NCI-H2171 treated with DMSO at 0.1 percent for 48 hours (cell line): ENCODE results near the gene FAM83E.
"Not testable (repeated sequence)": the region's sequence is repeated elsewhere in the genome, so short reads cannot be mapped to it uniquely, and the experiment has no call there.

Source experiments
- DNase-seq: peaks from one replicate; lab custom pipeline; 2025; lab: John Stamatoyannopoulos, UW

FAM83E gene

DNA sequence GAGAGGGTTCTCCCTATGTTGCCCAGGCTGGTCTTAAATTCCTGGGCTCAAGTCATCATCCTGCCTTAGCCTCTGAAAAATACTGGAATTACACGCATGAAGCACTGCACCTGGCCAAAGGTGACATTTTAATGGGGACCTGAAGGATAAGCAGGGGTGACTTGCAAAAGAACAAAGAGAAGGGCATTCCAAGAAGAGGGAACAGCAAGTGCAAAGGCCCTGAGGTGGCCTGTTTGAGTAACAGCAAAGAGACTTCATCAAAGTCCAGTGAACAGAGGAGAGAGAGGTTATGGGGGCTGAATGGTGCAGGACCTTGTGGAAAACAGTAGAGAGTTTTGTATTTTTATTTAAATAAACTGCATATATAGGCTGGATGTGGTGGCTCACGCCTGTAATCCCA is 27.0 kb upstream of the FAM83E start:
- no peak for DNase-seq

DNA sequence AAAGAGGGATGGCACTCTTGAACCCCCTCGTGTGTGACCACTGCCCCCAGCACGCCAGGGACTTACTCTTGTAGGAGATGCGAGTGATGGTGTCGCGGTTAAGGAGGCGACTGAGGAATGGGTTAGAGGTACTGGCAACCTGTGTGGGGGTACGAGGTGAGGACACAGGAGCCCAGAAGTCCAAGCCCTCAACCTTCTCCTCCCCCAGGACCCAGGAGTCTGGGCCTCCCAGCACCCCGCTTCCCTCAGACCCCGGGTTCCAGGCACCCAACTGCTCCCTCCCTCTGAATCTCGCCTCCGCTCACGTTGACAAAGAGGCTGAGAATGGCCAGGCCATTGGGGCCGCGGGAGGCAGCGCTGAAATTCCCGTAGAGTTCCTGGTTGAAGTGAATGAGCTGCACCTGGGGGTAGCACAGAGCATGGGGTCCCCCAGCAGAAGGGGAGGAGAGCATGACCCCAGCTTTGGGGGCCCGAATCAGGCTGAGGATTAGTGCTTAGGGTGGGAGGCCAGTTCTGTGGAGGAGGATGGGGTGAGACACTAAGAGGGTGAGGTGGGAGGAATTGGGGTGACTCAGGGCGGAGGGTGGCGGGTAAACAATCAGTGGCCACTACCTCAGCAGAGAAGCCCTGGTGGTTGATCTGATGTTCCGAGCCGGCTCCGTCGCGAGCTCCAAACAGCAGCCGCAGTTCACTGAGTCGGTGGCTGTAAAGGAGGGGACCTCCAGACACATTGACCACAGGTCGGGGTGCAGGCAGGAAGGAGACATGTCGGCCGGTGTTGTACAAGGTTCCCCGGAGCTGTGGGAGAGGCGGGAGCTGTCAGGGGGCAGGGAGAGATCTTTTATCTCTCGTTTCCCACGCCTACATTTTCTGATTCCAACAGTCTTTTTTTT is 24.9 kb upstream of the FAM83E start:
- DNase-seq, result no peak

DNA sequence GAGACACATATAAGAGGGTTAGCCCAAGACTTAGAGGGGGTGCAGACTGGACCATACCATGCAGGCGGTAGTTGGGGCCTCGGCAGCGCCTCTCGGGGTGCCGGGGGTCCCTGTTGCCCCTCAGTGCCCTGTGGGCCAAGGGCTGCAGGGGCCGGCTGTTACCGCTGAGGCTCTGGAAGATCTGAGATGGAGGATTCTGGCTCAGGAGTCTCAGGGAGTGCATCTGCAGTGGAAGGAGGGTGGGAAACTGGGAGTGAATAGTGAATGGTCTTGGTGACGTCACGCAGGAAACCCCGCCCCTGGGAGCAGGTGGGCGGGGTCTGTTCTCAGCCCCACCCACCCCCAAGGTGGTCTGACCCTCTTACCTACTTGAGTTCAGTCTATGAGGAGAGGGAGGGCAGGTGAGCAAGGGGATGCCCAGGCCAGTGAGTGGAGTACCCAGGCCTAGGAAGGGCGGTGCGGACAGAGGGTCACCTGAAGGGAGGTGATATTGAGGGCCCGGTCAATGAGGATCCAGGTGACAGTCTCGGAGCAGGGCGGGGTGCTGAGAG is 24.0 kb upstream of the FAM83E start:
- DNase-seq, result no peak

DNA sequence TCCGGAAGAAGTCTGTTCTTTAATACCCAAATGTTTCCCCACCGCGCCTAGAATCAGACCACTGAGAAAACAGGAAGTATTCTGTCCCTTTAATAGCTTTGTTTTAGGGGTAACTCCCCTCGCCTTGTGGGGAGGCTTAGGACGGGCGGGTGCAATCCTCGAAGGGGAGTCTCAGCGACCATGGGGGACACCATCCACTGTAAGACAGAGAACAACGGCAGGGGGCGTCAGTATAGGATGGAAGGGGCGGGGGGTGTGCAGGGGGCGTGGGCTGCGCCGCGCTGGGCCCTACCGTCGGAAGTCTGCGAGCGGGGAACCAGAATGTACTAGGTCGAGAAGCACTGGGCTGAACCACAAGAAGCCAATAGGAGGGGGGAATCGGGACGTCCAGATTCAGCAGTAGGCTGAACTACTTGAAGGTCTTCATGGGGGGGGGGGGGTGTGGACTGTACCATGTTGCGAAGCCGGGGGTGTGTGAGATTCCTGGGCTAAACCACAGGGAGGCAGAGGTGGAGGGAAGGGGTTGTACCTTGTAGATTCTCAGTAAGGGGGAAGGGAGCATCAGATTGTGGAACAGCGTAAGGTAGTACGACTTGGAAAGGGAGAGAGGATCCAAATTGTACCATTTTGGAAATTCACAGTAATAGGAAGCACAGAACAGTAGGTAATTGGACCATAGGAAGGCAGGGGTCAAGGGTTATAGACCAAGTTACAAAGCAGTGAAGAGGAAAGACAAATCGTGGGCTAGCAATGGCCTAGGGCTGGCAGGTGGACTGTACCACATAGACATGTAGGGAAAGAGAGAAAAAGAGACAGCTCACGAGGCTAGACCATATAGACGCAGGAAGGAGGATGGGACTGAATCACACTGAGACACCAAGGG is 23.3 kb upstream of the FAM83E start:
- peak; percentile 89 for DNase-seq

DNA sequence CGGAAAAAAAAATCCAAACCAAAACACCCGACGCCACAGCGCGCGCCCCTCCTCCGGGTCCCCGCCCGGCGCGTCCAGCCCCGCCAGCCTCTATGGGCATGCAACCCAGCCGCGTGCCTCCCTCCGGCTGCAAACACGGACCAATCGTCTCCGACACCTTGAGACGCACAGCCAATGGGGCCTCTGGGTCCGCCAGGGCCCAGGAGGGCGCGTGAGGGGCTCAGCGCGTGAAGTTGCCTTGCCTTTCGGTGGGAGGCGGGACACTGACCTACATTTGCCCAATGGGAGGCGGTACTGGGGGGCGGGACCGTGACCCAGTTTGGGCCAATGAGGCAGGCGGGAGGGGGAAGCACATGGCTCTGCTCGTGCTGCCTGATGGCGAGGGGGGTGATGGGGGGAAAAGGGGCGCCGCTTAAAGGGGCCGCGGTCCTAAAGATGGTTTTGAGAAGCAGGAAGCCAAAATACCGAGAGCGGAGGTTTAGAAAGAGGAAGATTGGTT is 22.6 kb upstream of the FAM83E start:
- DNase-seq, result peak; percentile 98

DNA sequence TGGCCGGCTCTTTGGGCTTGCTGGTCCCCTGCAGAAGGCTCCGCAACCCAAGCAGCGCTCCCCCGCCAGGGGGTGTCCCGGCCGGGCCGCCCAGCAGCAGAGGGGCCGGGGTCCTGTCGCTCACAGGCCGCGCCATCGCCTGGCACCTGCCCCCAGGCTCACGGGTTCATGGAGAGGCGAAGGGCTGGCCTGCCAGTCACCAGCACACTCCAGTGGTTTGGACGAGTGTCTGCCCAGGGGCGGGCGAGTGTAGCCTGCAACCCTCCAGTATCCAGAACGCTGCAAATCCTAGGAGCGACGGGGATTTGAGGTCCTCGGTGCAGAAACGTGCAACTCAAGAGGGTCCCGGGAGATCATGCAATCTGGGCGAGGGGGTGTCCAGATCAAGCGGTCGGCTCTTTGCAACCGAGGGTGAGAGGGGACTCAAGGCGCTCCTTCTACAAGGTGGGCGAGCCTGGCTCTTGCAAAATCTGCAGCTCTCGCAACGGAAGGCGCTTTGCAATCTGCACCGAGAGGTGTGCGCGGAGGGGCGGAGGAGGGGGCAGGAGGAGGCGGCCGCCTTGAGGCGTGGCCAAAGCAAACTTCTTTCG is 22.1 kb upstream of the FAM83E start, which contains the start of gene DBP:
TSS of gene DBP (minus strand) at position 521 of the 590 bp plus-strand sequence. CDS start at position 136, 385 bp downstream.
- DNase-seq, result no peak

DNA sequence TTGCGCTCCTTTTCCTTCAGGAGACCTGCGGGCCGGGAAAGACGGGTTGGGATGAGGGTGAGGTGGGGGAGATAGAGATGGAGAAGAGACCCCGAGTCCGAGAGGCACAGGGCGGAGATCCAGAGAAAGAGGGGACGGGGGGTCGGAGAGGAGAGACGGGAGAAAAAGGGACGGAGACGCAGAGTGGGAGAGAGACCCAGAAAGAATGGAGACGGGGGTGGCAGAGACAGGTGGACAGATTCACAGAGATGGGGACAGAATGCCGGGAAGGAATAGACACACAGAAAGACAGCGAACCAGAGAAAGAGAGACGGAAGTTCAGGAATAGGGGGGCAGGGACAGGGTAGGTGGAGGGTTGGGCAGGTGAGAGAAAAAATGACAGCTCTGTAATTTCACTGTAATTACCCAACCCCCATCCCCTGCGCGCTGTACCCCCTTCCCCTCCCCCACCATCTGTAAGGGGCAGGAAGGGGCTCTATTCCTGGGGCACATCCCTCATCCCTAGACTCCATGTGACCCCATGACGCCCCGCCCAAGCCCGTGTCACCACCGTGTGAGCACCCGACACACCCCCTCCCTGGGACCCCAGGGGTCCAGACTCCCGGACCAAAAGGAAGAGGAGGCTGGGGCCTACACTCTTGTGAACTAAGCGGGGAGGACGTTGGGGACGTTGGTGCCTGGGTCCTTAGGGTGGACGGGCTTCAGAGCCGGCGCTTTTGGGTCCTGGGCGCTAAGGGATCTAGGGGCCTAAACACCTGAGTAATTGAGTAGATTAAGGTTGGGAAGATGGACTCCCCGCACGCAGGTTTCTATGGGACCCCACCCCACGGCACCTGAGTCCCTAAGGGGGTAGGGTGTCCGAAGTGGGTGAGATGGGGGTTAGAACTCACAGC is 21.3 kb upstream of the FAM83E start:
- peak; percentile 62 for DNase-seq

DNA sequence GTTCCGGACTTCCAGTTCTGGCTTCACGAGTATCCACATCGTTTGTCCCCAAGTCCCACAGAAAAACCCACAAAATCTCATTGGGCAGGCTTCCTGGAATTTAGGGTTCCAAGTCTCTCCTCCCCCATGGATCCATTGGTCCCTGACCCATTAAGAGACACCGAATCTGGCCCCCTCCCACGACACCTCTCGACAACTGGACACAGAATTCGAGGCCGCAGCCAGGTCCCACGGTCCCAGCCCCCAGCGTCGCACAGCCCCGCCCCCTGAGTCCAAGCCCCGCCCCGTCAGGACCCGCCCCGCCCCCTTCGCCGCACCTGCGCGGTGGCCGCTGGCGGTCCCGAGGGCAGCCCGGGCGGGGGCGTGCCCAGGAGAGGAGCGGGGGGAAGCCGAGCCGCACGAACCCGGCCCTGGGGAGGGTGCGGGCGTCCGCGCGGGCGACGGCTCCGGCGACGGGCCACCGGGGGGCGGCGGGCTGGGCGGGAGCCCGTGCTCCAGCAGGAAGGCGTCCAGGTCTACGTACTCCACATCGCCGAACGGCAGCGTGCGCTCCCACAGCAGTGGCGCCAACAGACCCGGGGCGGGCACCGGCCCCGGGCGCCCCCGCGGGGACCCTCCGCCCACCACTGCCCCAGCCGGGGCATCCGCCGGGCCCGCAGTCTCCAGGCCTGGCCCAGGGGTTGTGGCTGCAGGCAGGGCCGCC is 20.5 kb upstream of the FAM83E start:
- DNase-seq, result peak; percentile 64

DNA sequence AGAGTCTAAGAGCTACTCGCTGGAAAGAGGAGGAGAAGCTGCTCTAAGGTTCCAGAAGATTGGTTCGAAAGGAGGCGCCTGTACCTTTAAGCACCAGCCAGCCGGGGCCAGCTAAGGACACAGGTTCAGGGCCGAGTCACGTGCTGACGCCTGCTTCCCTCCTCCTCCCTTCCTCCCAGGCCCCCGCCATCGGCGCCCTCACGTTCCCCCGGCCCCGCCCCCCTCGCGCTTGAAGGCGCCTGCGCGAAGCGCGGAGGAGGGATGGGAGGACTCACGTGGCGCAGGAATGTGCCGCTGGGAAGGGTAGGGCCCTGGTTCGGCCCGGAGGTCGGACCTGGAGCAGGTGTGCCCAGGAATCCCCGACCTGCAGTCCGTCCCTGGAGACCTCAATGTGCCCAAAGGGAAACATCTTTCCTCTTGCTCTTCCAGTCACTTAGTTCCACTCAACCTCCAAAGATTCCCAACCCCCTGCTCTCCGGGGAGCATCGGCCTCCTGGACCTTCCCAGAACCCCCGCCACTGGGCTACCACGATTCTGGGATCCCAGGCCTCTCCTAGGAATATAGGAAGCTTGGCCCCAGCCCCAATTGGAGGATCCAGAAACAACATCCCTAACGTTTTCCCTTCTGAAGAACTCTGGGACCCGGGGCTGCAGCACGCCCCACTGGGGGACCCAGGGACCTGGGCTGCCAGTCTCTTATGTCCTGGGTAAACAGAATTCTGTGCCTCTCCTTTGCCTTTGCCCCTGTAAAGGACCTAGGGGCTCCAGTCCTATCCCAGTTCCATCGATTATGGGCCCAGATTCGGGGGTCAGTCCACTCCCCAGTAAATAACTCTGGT is 19.8 kb upstream of the FAM83E start:
- DNase-seq, result peak; percentile 96

DNA sequence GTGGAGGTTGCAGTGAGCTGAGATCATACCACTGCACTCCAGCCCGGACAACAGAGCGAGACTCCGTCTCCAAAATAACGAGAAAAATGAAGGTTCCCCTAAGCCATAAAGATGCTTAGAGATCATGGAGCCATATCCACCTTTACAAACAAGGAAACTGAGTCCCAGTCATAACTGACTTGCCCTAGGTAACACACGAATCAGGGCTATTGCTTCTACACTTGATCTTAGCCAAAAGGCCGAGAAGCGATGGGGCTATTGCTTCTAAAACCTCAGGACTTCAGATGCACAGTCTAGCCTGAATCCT is 19.1 kb upstream of the FAM83E start:
- no peak for DNase-seq

DNA sequence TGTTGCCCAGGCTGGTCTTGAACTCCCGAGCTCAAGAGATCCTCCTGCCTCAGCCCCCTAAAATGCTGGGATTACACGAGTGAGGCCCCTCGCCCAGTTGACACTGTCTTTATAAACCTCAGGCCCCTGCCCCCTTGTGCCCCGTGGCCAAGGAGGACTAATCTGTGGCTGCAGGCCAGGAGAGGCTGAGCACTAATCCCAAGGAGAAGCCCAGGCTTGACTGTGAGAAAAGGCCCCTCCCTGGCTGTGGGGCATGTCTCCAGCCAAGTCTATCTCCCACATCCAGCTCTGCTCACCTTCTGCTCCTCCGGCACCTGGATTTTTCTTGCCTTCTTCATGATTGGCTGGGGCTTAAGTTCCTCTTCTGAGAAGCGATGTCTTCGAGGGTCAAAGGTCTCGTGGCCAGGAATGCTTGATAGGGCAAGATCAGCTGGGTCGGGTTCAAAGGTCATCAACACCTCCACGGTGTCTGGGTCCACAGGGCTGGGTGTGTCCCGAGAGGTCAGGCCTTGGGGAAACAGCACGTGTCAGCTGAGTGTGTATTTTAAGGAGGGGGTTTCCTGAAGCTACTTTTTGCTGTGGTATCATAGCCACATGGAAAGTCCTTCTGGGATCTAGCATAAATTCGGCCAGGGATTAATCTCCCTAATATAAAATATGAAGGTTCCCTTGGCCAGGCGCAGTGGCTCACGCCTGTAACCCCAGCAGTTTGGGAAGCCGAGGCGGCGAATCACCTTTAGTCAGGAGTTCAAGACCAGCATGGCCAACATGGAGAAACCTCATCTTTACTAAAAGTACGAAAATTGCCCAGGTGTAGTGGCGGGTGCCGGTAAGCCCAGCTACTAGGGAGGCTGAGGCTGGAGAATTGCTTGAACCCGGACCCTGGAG is 18.5 kb upstream of the FAM83E start:
- no peak for DNase-seq

DNA sequence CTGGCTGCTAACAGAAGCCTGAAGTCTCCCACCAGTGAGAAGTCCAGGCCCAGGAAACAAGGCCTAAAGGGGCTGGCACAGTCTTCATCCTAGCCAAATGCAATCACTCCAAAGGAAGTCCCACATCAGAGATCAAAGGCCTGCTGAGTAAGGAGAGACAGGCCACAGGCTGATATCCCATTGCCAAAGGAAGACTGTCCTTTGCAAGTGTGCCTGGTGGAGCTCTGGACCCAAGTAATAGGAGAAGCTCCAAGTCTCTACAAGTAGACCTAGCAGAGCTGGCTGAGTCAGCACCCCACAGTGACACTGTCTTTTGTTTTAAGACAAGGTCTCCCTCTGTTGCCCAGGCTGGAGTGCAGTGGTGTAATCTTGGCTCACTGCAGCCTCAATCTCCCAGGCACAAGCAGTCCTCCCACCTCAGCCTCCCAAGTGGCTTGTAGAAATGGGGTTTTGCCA is 17.8 kb upstream of the FAM83E start:
- DNase-seq, result no peak

DNA sequence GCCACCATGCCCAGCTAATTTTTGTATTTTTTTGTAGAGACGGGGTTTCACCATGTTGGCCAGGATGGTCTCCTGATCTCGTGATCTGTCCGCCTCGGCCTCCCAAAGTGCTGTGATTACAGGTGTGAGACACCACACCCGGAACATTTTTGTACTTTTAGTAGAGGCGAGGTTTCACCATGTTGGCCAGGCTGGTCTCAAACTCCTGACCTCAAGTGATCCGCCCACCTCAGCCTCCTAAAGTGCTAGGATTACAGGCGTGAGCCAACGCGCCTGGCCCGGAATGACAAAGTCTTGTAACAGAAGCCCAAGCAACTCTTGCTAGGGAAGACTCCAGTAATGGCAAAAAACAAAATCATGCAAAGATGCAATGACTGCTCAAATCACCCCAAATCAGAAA is 17.4 kb upstream of the FAM83E start:
- not testable (repeated sequence) for DNase-seq

DNA sequence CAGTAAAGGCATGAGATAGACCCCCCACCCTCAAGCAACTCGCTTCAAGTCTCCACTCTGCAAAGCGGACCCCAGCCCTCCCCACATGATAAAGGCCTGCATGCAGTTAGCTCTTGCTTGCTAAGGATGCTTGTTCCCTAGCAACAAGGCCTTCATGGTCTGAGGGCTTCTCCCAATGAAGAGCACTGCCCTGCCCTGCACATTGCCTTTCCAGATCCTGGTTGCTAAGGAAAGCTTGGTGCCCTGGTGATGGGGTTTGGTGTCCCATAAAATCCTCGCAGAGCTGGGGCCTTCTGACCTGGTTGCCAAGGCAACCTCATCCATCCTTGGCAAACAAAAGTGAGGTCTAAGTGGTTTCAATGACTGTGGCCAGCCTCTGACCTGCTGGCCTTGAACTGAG is 16.3 kb upstream of the FAM83E start:
- no peak for DNase-seq

DNA sequence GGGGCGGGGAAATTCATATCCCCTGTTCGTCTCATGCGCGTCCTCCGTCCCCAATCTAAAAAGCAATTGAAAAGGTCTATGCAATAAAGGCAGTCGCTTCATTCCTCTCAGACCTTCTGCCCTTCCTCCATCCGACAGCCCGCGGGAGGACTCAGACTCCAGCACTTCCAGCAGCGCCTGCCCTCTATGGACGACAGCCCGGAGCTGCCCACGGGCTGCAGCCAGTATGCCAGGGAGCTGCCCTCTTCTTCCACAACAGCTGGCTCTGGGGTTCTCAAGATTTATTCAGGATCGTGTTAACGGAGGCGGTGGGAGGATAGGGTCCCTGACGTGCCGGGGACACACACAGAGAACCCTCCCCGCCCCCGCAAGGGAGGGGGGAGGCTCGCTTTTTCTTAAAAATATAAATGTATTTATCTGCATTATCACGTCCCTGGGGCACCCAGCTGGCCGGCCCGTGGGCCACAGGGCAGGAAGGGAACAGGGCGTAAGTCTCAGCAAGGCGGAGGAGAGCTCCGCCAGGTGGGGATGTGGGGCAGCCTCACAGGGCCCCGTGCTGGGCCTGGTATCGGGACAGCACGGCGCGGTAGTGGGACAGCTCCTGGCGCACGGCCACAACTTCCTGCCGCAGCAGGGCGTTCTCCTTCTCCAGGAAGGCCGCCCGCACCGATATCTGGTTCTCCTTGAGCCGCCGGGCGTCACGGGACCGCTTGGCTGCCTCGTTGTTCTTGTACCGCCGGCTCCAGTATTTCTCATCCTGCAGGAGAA is 15.6 kb upstream of the FAM83E start:
- no peak for DNase-seq

DNA sequence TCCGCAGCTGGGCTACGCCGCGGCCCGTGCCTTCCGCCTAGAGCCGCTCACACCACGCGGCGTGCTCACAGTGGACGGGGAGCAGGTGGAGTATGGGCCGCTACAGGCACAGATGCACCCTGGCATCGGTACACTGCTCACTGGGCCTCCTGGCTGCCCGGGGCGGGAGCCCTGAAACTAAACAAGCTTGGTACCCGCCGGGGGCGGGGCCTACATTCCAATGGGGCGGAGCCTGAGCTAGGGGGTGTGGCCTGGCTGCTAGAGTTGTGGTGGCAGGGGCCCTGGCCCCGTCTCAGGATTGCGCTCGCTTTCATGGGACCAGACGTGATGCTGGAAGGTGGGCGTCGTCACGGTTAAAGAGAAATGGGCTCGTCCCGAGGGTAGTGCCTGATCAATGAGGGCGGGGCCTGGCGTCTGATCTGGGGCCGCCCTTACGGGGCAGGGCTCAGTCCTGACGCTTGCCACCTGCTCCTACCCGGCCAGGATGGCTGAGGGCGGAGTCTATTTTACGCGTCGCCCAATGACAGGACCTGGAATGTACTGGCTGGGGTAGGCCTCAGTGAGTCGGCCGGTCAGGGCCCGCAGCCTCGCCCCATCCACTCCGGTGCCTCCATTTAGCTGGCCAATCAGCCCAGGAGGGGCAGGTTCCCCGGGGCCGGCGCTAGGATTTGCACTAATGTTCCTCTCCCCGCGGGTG is 14.9 kb upstream of the FAM83E start:
- DNase-seq, result peak; percentile 71

DNA sequence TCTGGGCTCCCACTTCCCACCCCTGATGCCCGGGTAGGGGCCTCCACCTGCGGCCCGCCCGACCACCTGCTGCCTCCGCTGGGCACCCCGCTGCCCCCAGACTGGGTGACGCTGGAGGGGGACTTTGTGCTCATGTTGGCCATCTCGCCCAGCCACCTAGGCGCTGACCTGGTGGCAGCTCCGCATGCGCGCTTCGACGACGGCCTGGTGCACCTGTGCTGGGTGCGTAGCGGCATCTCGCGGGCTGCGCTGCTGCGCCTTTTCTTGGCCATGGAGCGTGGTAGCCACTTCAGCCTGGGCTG is 14.4 kb upstream of the FAM83E start:
- DNase-seq, result no peak
